GM23248 (cell line): ENCODE data around the gene OLFM1. TPM values are rescaled to one million over a fixed set of nuclear protein-coding genes. Genes with fewer than 3 reads are reported as not detected.
A peak's percentile ranks its signal among the peaks of the same experiment; 100 is the strongest.

ENCODE experiments used
- DNase-seq: peaks from one replicate; pipeline ENCODE4 v3.0.0-alpha.2; 2015
- H2AFZ ChIP-seq: fragments of 200-600 bp; sonication (generic); 2 replicates; pipeline ENCODE4 v1.6.1; 2016; ENCODE audit warnings: antibody characterized with exemption
- H3F3A ChIP-seq: fragments of 200-600 bp; sonication (generic); 2 replicates; pipeline ENCODE4 v1.6.1; 2016; ENCODE audit warnings: mild to moderate bottlenecking, antibody characterized with exemption, mixed run types; ENCODE audit not compliant: insufficient read depth
- H3K27ac ChIP-seq: fragments of 200-600 bp; sonication (generic); 2 replicates; pipeline ENCODE4 v1.5.1; 2016; ENCODE audit warnings: mild to moderate bottlenecking
- H3K27me3 ChIP-seq: fragments of 200-600 bp; sonication (generic); replicated peaks from 2 replicates; pipeline ENCODE4 v1.6.1; 2016; ENCODE audit warnings: mild to moderate bottlenecking; ENCODE audit not compliant: insufficient read depth
- H3K36me3 ChIP-seq: fragments of 200-600 bp; sonication (generic); 2 replicates; pipeline ENCODE4 v1.6.1; 2016; ENCODE audit warnings: low read depth, mild to moderate bottlenecking
- H3K4me1 ChIP-seq: fragments of 200-600 bp; sonication (generic); 2 replicates; pipeline ENCODE4 v1.6.1; 2016; ENCODE audit warnings: mild to moderate bottlenecking; ENCODE audit not compliant: insufficient read depth
- H3K4me2 ChIP-seq: fragments of 200-600 bp; sonication (generic); one replicate; pipeline ENCODE4 v1.6.1; 2016; ENCODE audit warnings: mild to moderate bottlenecking; ENCODE audit not compliant: unreplicated experiment
- H3K4me3 ChIP-seq: fragments of 200-600 bp; sonication (generic); 2 replicates; pipeline ENCODE4 v1.5.1; 2016; ENCODE audit warnings: mild to moderate bottlenecking
- H3K79me2 ChIP-seq: fragments of 200-600 bp; sonication (generic); 2 replicates; pipeline ENCODE4 v1.6.1; 2016; ENCODE audit warnings: mild to moderate bottlenecking; ENCODE audit not compliant: insufficient read depth
- H3K9ac ChIP-seq: fragments of 200-600 bp; sonication (generic); 2 replicates; pipeline ENCODE4 v1.6.1; 2016; ENCODE audit warnings: mild to moderate bottlenecking
- H3K9me2 ChIP-seq: fragments of 200-600 bp; sonication (generic); 2 replicates; pipeline ENCODE4 v1.6.1; 2016; ENCODE audit warnings: mixed run types, mild to moderate bottlenecking, moderate library complexity; ENCODE audit not compliant: insufficient read depth
- H3K9me3 ChIP-seq: fragments of 200-600 bp; sonication (generic); one replicate; pipeline ENCODE4 v1.6.1; 2017; ENCODE audit warnings: low read depth
- H4K20me1 ChIP-seq: fragments of 200-600 bp; sonication (generic); 2 replicates; pipeline ENCODE4 v1.6.0; 2016; ENCODE audit not compliant: insufficient read depth
- EZH2 ChIP-seq: fragments of 200-600 bp; sonication (generic); IDR thresholded peaks from 2 replicates; pipeline ENCODE4 v1.6.1; 2018; ENCODE audit warnings: antibody characterized with exemption, mild to moderate bottlenecking; ENCODE audit not compliant: insufficient read depth, poor library complexity, severe bottlenecking
- EZH2phosphoT487 ChIP-seq: fragments of 200-600 bp; sonication (generic); IDR thresholded peaks from 2 replicates; pipeline ENCODE4 v1.6.1; 2018; ENCODE audit warnings: antibody characterized with exemption, moderate library complexity, mild to moderate bottlenecking, low read depth; ENCODE audit not compliant: insufficient read depth
- WGBS, 2 experiments: methylation state at CpG; one replicate each; pipeline ENCODE4 v1.1.6; 2015 to 2017; ENCODE audit warnings: low lambda C conversion rate in 2 of 2, low coverage in 1 of 2; ENCODE audit errors: missing lambda C conversion rate in 2 of 2; 5-methylcytosine and 5-hydroxymethylcytosine counted together
- in situ Hi-C: fragments of 300-500 bp; cut with MboI; formaldehyde crosslinking; loops from 2 replicates; pipeline ENCODE4 v1.15.0; 2020
- polyA plus RNA-seq: library from polyadenylated mRNA; unstranded; fragments of >200 nt; fragmentation: Nextera tagmentation; extraction: Ambion mirVana; gene quantifications from 2 replicates; pipeline ENCODE4 v1.2.1, GENCODE V29; 2016
- total RNA-seq: library from RNA; depleted of rRNA; stranded (reverse); fragments of >200 nt; shearing (Covaris generic); gene quantifications from 2 replicates; pipeline ENCODE4 v1.2.3, GENCODE V29; 2014

OLFM1 gene
- total and polyA plus RNA-seq, 2 experiments from 2014 or later: 17.0 to 31.4 TPM

DNA sequence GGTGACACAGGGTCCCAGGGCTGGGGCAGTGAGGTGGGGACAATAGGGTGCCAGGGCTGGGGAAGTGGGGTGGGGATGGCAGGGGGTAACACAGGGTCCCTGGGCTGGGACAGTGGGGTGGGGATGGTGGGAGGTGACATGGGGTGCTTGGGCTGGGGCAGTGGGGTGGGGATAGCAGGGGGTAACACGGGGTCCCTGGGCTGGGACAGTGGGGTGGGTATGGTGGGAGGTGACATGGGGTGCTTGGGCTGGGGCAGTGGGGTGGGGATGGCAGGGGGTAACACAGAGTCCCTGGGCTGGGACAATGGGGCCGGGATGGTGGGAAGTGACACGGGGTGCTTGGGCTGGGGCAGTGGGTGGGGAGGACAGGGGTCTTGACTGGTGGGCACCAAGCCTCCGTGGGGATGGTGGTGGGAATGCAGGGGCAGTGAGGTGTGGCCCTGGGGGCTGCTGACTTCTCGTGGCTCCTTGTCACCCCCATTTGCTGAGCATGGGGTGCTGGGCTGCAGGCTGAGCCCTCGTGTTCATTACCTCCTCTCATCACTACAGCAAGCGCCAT, 41.7 kb downstream of the OLFM1 start:
- WGBS, 2 experiments: 36 to 58% methylated on average over 4 to 7 of the region's 7 CpGs
- TF ChIP-seq EZH2phosphoT487 (no peak), EZH2 (no peak)
- H3K9me3 ChIP-seq: no peaks in the 10 kb centered on the region

DNA sequence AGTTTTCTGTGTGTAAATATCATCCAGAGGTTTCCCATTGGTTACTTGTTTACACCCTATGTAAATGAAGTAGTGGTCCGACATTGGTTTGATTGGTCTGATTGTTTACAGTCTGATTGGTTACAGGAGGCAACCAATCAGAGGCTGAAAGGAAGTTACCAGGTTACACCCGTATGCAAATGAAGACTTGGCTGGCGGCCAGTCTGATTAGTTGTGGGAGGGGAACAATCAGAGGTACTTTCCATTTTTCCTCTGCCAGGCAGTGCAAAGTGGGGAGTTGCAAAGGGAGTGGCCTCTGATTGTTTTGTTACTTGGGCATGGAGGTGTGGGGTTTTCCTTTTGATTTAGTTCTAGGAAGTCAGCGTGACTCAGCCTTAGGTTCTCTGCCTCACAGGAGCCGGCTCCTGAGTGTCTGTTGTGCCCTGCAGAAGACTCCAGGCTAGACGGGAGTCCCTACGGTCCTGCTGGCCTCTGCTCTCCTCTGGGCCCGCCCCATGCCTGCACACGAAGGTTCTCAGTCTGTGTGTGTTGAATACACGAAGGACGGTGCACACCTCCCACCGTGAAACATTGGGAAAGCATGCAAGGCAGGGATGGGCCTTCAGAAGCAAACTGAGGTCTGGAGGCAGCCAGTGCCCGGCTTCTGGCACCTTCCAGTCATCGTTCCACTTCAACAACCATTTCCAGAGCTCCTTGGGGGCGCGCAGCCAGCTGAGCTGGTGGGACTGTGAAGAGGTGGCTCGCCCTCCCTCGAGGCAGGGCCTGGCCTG, 42.9 kb downstream of the OLFM1 start:
- Histone ChIP-seq H3K4me3 (no peak overlapping the region), H3K9me3 (no peaks in the 10 kb centered on the region), H3K79me2 (no peaks in the 10 kb centered on the region), H3K27ac (no peak overlapping the region), H2AFZ (no peak overlapping the region), H3K9me2 (no peaks in the 10 kb centered on the region), H3K4me1 (no peaks in the 10 kb centered on the region), H3K27me3 (peaks cover 8% of the 10 kb centered on the region), H3K36me3 (no peaks in the 10 kb centered on the region), H4K20me1 (no peaks in the 10 kb centered on the region), H3F3A (no peaks in the 10 kb centered on the region), H3K4me2 (no peak overlapping the region), H3K9ac (no peak overlapping the region)
- TF ChIP-seq EZH2: no peak
- TF ChIP-seq EZH2phosphoT487: no peak
- DNase-seq: peak; percentile 5
- 64 to 72% methylated on average over 18 of the region's 18 CpGs for WGBS, 2 experiments
- in situ Hi-C loops: no loop called here

More for the DNA sequence above, 41.7 kb downstream of the OLFM1 start:
- H3K27ac ChIP-seq: no peak overlapping the region
- H3K79me2 ChIP-seq: no peaks in the 10 kb centered on the region
- DNase-seq: no peak
- no peak overlapping the region for H2AFZ ChIP-seq
- H3K4me1 ChIP-seq: no peaks in the 10 kb centered on the region
- H3K4me3 ChIP-seq: no peak overlapping the region
- no peak overlapping the region for H3K4me2 ChIP-seq
- no peaks in the 10 kb centered on the region for H3F3A ChIP-seq
- in situ Hi-C loops: no loop called here
- no peak overlapping the region for H3K9ac ChIP-seq
- peaks cover 2% of the 10 kb centered on the region for H3K27me3 ChIP-seq
- H3K9me2 ChIP-seq: no peaks in the 10 kb centered on the region
- H3K36me3 ChIP-seq: no peaks in the 10 kb centered on the region
- no peaks in the 10 kb centered on the region for H4K20me1 ChIP-seq

DNA sequence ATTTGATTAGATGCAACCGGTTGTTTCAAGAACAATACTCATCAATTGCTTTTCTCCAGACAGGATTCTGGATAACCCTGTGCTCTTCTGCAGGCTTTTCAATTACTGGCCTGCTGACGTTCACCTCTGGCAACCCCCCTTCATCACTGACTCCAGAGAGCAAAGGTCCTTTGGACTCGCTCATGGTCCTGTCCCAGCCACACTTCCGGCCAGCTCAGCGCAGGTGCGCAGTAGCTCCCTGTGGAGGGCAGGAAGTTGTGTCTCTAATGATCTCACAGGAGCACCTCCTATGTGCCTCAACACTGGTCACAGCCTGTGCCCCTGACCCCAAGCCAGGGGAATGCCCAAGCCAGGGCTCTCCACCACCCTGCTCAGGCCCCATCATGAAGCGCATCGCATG, 44.0 kb downstream of the OLFM1 start:
- no peaks in the 10 kb centered on the region for H3F3A ChIP-seq
- H3K9me2 ChIP-seq: no peaks in the 10 kb centered on the region
- H3K27me3 ChIP-seq: peaks cover 8% of the 10 kb centered on the region
- H3K36me3 ChIP-seq: no peaks in the 10 kb centered on the region
- no peaks in the 10 kb centered on the region for H4K20me1 ChIP-seq
- no peak overlapping the region for H3K27ac ChIP-seq
- DNase-seq: no peak
- WGBS, 2 experiments: 73 to 74% methylated on average over 8 of the region's 8 CpGs
- in situ Hi-C loops: no loop called here
- H3K4me3 ChIP-seq: no peak overlapping the region
- H3K4me1 ChIP-seq: no peaks in the 10 kb centered on the region
- no peak overlapping the region for H3K9ac ChIP-seq
- H2AFZ ChIP-seq: no peak overlapping the region
- TF ChIP-seq EZH2phosphoT487: no peak
- TF ChIP-seq EZH2: no peak
- H3K79me2 ChIP-seq: no peaks in the 10 kb centered on the region
- no peaks in the 10 kb centered on the region for H3K9me3 ChIP-seq
- no peak overlapping the region for H3K4me2 ChIP-seq

DNA sequence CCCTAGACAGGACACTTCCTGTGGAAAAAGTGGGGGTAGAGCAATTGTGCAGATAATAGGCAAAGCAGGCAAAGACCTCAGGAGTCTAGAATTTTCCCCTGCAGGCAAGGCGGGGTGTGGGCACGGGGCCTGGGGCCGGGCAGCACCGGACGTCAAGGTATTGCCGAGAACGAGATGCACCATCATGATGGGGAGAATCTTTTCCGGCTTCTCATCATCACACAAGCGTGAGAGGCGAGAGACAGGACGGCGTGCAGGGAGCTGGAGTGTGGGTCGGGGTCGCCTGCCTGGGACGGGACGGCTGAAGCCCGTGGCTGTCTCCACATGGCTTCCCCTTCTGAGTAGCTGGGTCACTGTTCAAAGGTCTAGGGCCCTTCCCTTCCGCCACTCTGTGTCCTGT, 44.5 kb downstream of the OLFM1 start:
- TF ChIP-seq EZH2phosphoT487 (no peak), EZH2 (no peak)
- Histone ChIP-seq H3K79me2 (no peaks in the 10 kb centered on the region), H2AFZ (no peak overlapping the region), H3K9me2 (no peaks in the 10 kb centered on the region), H3K4me2 (no peak overlapping the region), H3K4me1 (no peaks in the 10 kb centered on the region), H3K9ac (no peak overlapping the region), H3K27ac (no peak overlapping the region), H3K4me3 (no peak overlapping the region), H3K36me3 (no peaks in the 10 kb centered on the region), H3K27me3 (peaks cover 8% of the 10 kb centered on the region), H3K9me3 (no peaks in the 10 kb centered on the region), H4K20me1 (no peaks in the 10 kb centered on the region), H3F3A (no peaks in the 10 kb centered on the region)
- no peak for DNase-seq
- in situ Hi-C loops: no loop called here
- WGBS, 2 experiments: 64 to 68% methylated on average over 18 of the region's 18 CpGs
